ENCODE data around the gene ACTR5.

The ACTR5 gene

DNA sequence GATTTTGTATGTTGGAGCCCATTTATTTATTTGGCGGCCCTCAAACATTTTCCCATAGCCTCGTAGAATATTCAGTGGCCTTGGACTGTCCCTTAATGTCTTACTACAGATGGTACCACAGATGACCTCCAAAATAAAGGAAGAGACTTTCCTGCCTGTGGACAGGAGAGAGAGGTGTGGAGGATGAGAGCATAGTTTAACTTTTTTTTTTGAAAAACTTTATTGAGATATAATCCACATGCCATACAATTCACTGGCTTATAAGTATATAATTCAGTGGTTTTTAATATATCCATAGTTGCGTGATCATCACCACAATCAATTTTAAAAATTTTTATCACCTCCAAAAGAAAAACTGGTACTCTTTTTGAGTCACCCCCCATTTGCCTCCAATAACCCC, 52.6 kb downstream of the ACTR5 start:
- no peak overlapping the region for H3K27ac ChIP-seq (ENCODE audit: low read depth, low read length)
- peaks cover 3 to 6% of the 10 kb centered on the region in 2 donors for H3K27me3 ChIP-seq (ENCODE audit: control insufficient read depth in 1 of 2, insufficient read depth in 2 of 2, low read length in 2 of 2)
- no peaks in the 10 kb centered on the region for H3K9me3 ChIP-seq (ENCODE audit: control insufficient read depth in 1 of 2, low read length in 2 of 2)
- no peak overlapping the region for H3K9ac ChIP-seq (ENCODE audit: low read depth in 1 of 2, low read length in 2 of 2)
- H3K4me1 ChIP-seq (ENCODE audit: control insufficient read depth in 1 of 2, insufficient read depth in 2 of 2, low read length in 2 of 2): peaks cover 0 to 4% of the 10 kb centered on the region in 2 donors
- no peak overlapping the region for H3K4me3 ChIP-seq (ENCODE audit: low read depth in 1 of 2, low read length in 2 of 2)
- H3K36me3 ChIP-seq (ENCODE audit: control insufficient read depth in 1 of 2, insufficient read depth in 2 of 2, low read length in 2 of 2): no peaks in the 10 kb centered on the region

DNA sequence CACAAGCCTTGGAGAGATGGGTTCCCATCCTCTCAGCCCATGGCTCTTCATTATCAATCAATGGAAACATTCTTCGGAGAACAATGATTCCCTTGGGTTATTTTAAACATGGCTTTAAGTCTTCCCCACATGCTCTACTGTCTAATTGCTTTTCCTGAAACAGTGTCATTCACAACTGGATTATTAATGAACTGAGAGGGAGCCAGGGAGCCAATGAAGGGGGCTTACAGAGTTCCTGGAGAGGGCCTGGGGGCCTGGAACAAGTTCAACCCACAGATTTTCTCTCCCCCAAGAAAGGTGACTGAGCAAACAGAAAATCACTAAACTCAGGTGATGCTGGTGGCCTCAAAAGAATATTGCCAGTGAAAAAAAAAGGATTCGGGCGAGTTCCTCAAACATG, 56.0 kb downstream of the ACTR5 start:
- Histone ChIP-seq H3K27ac (ENCODE audit: low read depth, low read length) (peak overlapping the region; percentile 8), H3K4me1 (ENCODE audit: control insufficient read depth in 1 of 2, insufficient read depth in 2 of 2, low read length in 2 of 2) (peaks cover 9% of the 10 kb centered on the region in 2 donors), H3K36me3 (ENCODE audit: control insufficient read depth in 1 of 2, insufficient read depth in 2 of 2, low read length in 2 of 2) (no peaks in the 10 kb centered on the region), H3K4me3 (ENCODE audit: low read depth in 1 of 2, low read length in 2 of 2) (no peak overlapping the region), H3K9me3 (ENCODE audit: control insufficient read depth in 1 of 2, low read length in 2 of 2) (no peaks in the 10 kb centered on the region), H3K9ac (ENCODE audit: low read depth in 1 of 2, low read length in 2 of 2) (no peak overlapping the region), H3K27me3 (ENCODE audit: control insufficient read depth in 1 of 2, insufficient read depth in 2 of 2, low read length in 2 of 2) (peaks cover 17 to 28% of the 10 kb centered on the region in 2 donors)

- peak overlapping the region; percentile 13 to 25 for H3K9ac ChIP-seq (ENCODE audit: low read depth in 1 of 2, low read length in 2 of 2)
- H3K27me3 ChIP-seq (ENCODE audit: control insufficient read depth in 1 of 2, insufficient read depth in 2 of 2, low read length in 2 of 2): peaks cover 17 to 28% of the 10 kb centered on the region in 2 donors
Observed at GRCh38 chr20:38804682-38805501, 56.6 kb downstream of the ACTR5 start.

GRCh38 chr20:38805502-38805957, 57.3 kb downstream of the ACTR5 start, which contains the start of gene PPP1R16B:
Gene PPP1R16B, plus strand, starts transcription at chr20:38805697. Its CDS starts 30,229 bp downstream, at chr20:38835926.
- Histone ChIP-seq H3K27ac (ENCODE audit: low read depth, low read length) (peak within 1 kb of the TSS; percentile 66), H3K9ac (ENCODE audit: low read depth in 1 of 2, low read length in 2 of 2) (peak within 1 kb of the TSS; percentile 25 to 48), H3K27me3 (ENCODE audit: control insufficient read depth in 1 of 2, insufficient read depth in 2 of 2, low read length in 2 of 2) (peaks cover 17 to 28% of the 10 kb centered on the region in 2 donors), H3K4me1 (ENCODE audit: control insufficient read depth in 1 of 2, insufficient read depth in 2 of 2, low read length in 2 of 2) (peaks cover 9 to 10% of the 10 kb centered on the region in 2 donors), H3K36me3 (ENCODE audit: control insufficient read depth in 1 of 2, insufficient read depth in 2 of 2, low read length in 2 of 2) (no peaks in the 10 kb centered on the region), H3K4me3 (ENCODE audit: low read depth in 1 of 2, low read length in 2 of 2) (peak within 1 kb of the TSS; percentile 59 to 69), H3K9me3 (ENCODE audit: control insufficient read depth in 1 of 2, low read length in 2 of 2) (no peaks in the 10 kb centered on the region)

More at GRCh38 chr20:38804682-38805501, 56.6 kb downstream of the ACTR5 start:
- Histone ChIP-seq H3K4me1 (ENCODE audit: control insufficient read depth in 1 of 2, insufficient read depth in 2 of 2, low read length in 2 of 2) (peaks cover 9% of the 10 kb centered on the region in 2 donors), H3K36me3 (ENCODE audit: control insufficient read depth in 1 of 2, insufficient read depth in 2 of 2, low read length in 2 of 2) (no peaks in the 10 kb centered on the region), H3K27ac (ENCODE audit: low read depth, low read length) (peak overlapping the region; percentile 15), H3K4me3 (ENCODE audit: low read depth in 1 of 2, low read length in 2 of 2) (peak overlapping the region; percentile 59 to 69), H3K9me3 (ENCODE audit: control insufficient read depth in 1 of 2, low read length in 2 of 2) (no peaks in the 10 kb centered on the region)

GRCh38 chr20:38805958-38806854, 57.9 kb downstream of the ACTR5 start:
- Histone ChIP-seq H3K27me3 (ENCODE audit: control insufficient read depth in 1 of 2, insufficient read depth in 2 of 2, low read length in 2 of 2) (peaks cover 17 to 28% of the 10 kb centered on the region in 2 donors), H3K4me1 (ENCODE audit: control insufficient read depth in 1 of 2, insufficient read depth in 2 of 2, low read length in 2 of 2) (peaks cover 9 to 13% of the 10 kb centered on the region in 2 donors), H3K9me3 (ENCODE audit: control insufficient read depth in 1 of 2, low read length in 2 of 2) (no peaks in the 10 kb centered on the region), H3K36me3 (ENCODE audit: control insufficient read depth in 1 of 2, insufficient read depth in 2 of 2, low read length in 2 of 2) (no peaks in the 10 kb centered on the region), H3K9ac (ENCODE audit: low read depth in 1 of 2, low read length in 2 of 2) (peak overlapping the region; percentile 25 to 48), H3K27ac (ENCODE audit: low read depth, low read length) (peak overlapping the region; percentile 66), H3K4me3 (ENCODE audit: low read depth in 1 of 2, low read length in 2 of 2) (peak overlapping the region; percentile 59 to 69)

DNA sequence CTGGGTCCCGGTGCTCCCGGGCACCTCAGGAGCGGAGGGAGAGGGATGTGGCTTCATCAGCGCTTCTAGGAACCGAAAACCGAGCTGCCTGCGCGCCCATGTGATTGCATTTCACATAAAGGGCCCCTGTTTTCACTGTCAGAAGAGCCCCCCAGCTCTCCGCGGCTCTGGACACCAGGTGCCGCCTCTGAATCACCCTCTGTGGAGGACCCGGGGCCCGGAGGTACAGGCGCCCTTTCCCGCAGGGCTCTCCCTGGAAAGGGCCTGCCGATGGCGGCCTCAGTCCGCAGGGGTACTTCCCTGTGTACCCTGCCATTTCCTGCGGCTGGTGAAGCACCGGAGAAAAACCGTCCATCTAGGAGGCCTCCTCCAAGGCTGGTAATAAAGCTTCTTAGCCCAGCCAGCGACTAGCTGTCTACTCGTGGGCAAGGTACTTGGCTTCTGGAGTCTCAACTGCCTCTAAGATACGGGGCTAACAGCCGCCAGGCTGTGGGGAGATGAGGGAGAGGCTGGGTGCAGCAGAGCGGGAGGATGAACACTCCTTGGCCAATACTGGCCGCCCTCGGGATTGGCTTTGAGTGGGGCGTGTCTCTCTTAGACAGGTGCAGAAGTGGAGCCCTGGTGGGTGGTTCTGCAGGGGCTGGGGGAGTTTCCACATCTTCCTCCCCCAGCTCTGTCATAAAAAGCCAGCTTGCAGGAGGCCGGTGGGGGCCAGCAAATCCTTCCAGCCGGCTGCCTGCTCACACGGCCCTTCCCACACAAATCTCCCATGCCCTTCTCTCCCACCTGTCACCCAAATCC, 58.8 kb downstream of the ACTR5 start:
- H3K4me1 ChIP-seq (ENCODE audit: control insufficient read depth in 1 of 2, insufficient read depth in 2 of 2, low read length in 2 of 2): peaks cover 9 to 13% of the 10 kb centered on the region in 2 donors
- peak overlapping the region; percentile 22 to 35 for H3K9ac ChIP-seq (ENCODE audit: low read depth in 1 of 2, low read length in 2 of 2)
- peak overlapping the region; percentile 62 for H3K27ac ChIP-seq (ENCODE audit: low read depth, low read length)
- H3K36me3 ChIP-seq (ENCODE audit: control insufficient read depth in 1 of 2, insufficient read depth in 2 of 2, low read length in 2 of 2): no peaks in the 10 kb centered on the region
- H3K9me3 ChIP-seq (ENCODE audit: control insufficient read depth in 1 of 2, low read length in 2 of 2): no peaks in the 10 kb centered on the region
- H3K27me3 ChIP-seq (ENCODE audit: control insufficient read depth in 1 of 2, insufficient read depth in 2 of 2, low read length in 2 of 2): peaks cover 17 to 28% of the 10 kb centered on the region in 2 donors
- peak overlapping the region; percentile 59 to 69 for H3K4me3 ChIP-seq (ENCODE audit: low read depth in 1 of 2, low read length in 2 of 2)

DNA sequence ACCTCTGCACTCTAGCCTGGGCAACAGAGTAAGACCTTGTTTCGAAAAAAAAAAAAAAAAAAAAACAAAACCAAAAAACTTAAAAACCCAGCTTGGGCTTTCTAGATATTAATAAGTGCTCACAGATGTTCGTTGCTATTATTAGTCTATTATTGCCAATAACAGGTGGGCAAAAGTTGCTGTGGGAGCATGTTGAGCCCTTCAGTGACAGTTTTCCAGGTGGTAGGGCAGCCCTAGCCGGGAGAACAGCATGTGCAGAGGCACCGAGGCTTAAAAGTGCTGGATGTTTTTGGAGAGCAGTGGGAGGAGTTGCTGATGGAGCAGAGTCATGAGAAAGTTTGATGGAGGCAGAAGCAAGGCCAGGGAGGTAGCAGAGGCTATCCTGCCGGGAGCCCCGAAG, 61.7 kb downstream of the ACTR5 start:
- H3K4me3 ChIP-seq (ENCODE audit: low read depth in 1 of 2, low read length in 2 of 2): no peak overlapping the region
- no peak overlapping the region for H3K27ac ChIP-seq (ENCODE audit: low read depth, low read length)
- peaks cover 5 to 17% of the 10 kb centered on the region in 2 donors for H3K4me1 ChIP-seq (ENCODE audit: control insufficient read depth in 1 of 2, insufficient read depth in 2 of 2, low read length in 2 of 2)
- peaks cover 15 to 28% of the 10 kb centered on the region in 2 donors for H3K27me3 ChIP-seq (ENCODE audit: control insufficient read depth in 1 of 2, insufficient read depth in 2 of 2, low read length in 2 of 2)
- no peaks in the 10 kb centered on the region for H3K36me3 ChIP-seq (ENCODE audit: control insufficient read depth in 1 of 2, insufficient read depth in 2 of 2, low read length in 2 of 2)
- H3K9ac ChIP-seq (ENCODE audit: low read depth in 1 of 2, low read length in 2 of 2): no peak overlapping the region
- H3K9me3 ChIP-seq (ENCODE audit: control insufficient read depth in 1 of 2, low read length in 2 of 2): no peaks in the 10 kb centered on the region

GRCh38 chr20:38810926-38811630, 62.8 kb downstream of the ACTR5 start:
- Histone ChIP-seq H3K4me3 (ENCODE audit: low read depth in 1 of 2, low read length in 2 of 2) (no peak overlapping the region), H3K36me3 (ENCODE audit: control insufficient read depth in 1 of 2, insufficient read depth in 2 of 2, low read length in 2 of 2) (no peaks in the 10 kb centered on the region), H3K4me1 (ENCODE audit: control insufficient read depth in 1 of 2, insufficient read depth in 2 of 2, low read length in 2 of 2) (peaks cover 5 to 17% of the 10 kb centered on the region in 2 donors), H3K27me3 (ENCODE audit: control insufficient read depth in 1 of 2, insufficient read depth in 2 of 2, low read length in 2 of 2) (peaks cover 15 to 20% of the 10 kb centered on the region in 2 donors), H3K9me3 (ENCODE audit: control insufficient read depth in 1 of 2, low read length in 2 of 2) (no peaks in the 10 kb centered on the region), H3K9ac (ENCODE audit: low read depth in 1 of 2, low read length in 2 of 2) (no peak overlapping the region), H3K27ac (ENCODE audit: low read depth, low read length) (no peak overlapping the region)

GRCh38 chr20:38811769-38812168, 63.5 kb downstream of the ACTR5 start:
- Histone ChIP-seq H3K4me1 (ENCODE audit: control insufficient read depth in 1 of 2, insufficient read depth in 2 of 2, low read length in 2 of 2) (peaks cover 5 to 17% of the 10 kb centered on the region in 2 donors), H3K4me3 (ENCODE audit: low read depth in 1 of 2, low read length in 2 of 2) (no peak overlapping the region), H3K9me3 (ENCODE audit: control insufficient read depth in 1 of 2, low read length in 2 of 2) (no peaks in the 10 kb centered on the region), H3K27me3 (ENCODE audit: control insufficient read depth in 1 of 2, insufficient read depth in 2 of 2, low read length in 2 of 2) (peaks cover 9 to 18% of the 10 kb centered on the region in 2 donors), H3K36me3 (ENCODE audit: control insufficient read depth in 1 of 2, insufficient read depth in 2 of 2, low read length in 2 of 2) (no peaks in the 10 kb centered on the region), H3K27ac (ENCODE audit: low read depth, low read length) (no peak overlapping the region), H3K9ac (ENCODE audit: low read depth in 1 of 2, low read length in 2 of 2) (no peak overlapping the region)

All from duodenal mucosa (tissue), 2 donors.